GM12878 (cell line): ENCODE data around the gene MND1. TPM values are rescaled to one million over a fixed set of nuclear protein-coding genes. Genes with fewer than 3 reads are reported as not detected.

Experiments
- BACH1 ChIP-seq: fragments of 450-650 bp; IDR thresholded peaks from 2 replicates; pipeline ENCODE4 v1.6.1; 2017; ENCODE audit warnings: mild to moderate bottlenecking, borderline replicate concordance
- CBFB ChIP-seq: IDR thresholded peaks from 2 replicates; pipeline ENCODE4 v1.6.1; 2016; ENCODE audit warnings: antibody characterized with exemption, low read depth
- CEBPB ChIP-seq, 2 experiments: fragments of 150-350 bp in 1 of 2; IDR thresholded peaks; 2 replicates each; pipeline ENCODE4 v1.6.1; 2012 to 2014; ENCODE audit warnings: low read depth in 2 of 2, low read length in 2 of 2, borderline replicate concordance in 1 of 2, inconsistent platforms in 1 of 2
- CHD2 ChIP-seq: IDR thresholded peaks from 2 replicates; pipeline ENCODE4 v1.6.1; 2011; ENCODE audit warnings: low read depth, low read length, improper control_type of control experiment, borderline replicate concordance
- EED ChIP-seq: sonication (generic); IDR thresholded peaks from 2 replicates; pipeline ENCODE4 v1.6.1; 2016; ENCODE audit warnings: antibody characterized with exemption, low read depth
- EGR1 ChIP-seq, 2 experiments: IDR thresholded peaks; 1 replicate in 1 of 2; 2 replicates in 1 of 2; pipeline ENCODE4 v1.6.1; 2011 to 2012; ENCODE audit warnings: low read depth in 2 of 2, low read length in 2 of 2, borderline replicate concordance in 1 of 2, mild to moderate bottlenecking in 1 of 2, moderate library complexity in 1 of 2
- ETV6 ChIP-seq, 2 experiments: fragments of 450-650 bp in 1 of 2; IDR thresholded peaks in 1 of 2; conservative IDR thresholded peaks in 1 of 2; 2 replicates each; pipeline ENCODE4 v1.6.1; 2014; ENCODE audit warnings: antibody characterized with exemption in 1 of 2, borderline replicate concordance in 1 of 2, low read depth in 1 of 2, mild to moderate bottlenecking in 1 of 2, moderate library complexity in 1 of 2
- FOXK2 ChIP-seq: fragments of 450-650 bp; IDR thresholded peaks from 2 replicates; pipeline ENCODE4 v1.6.1; 2017; ENCODE audit warnings: mild to moderate bottlenecking, moderate library complexity
- IKZF1 ChIP-seq: fragments of 450-650 bp; conservative IDR thresholded peaks from 2 replicates; pipeline ENCODE4 v1.6.1; 2017; ENCODE audit warnings: antibody characterized with exemption, mild to moderate bottlenecking
- IRF4 ChIP-seq: IDR thresholded peaks from 2 replicates; pipeline ENCODE4 v1.6.1; 2011; ENCODE audit warnings: low read depth, low read length
- MEF2A ChIP-seq: IDR thresholded peaks from 2 replicates; pipeline ENCODE4 v1.6.1; 2011; ENCODE audit warnings: low read depth, mild to moderate bottlenecking, low read length, moderate library complexity; ENCODE audit not compliant: insufficient read depth
- MEF2B ChIP-seq: fragments of 450-650 bp; IDR thresholded peaks from 2 replicates; pipeline ENCODE4 v1.6.1; 2018; ENCODE audit warnings: mild to moderate bottlenecking, moderate library complexity; ENCODE audit not compliant: partially characterized antibody, poor library complexity, severe bottlenecking
- NFXL1 ChIP-seq: fragments of 450-650 bp; IDR thresholded peaks from 2 replicates; pipeline ENCODE4 v1.6.1; 2017; ENCODE audit warnings: antibody characterized with exemption, mild to moderate bottlenecking, borderline replicate concordance
- NR2C1 ChIP-seq: fragments of 450-650 bp; IDR thresholded peaks from 2 replicates; pipeline ENCODE4 v1.6.1; 2017; ENCODE audit warnings: antibody characterized with exemption, mild to moderate bottlenecking, moderate library complexity
- PAX8 ChIP-seq: fragments of 450-650 bp; IDR thresholded peaks from 2 replicates; pipeline ENCODE4 v1.6.1; 2017; ENCODE audit warnings: mild to moderate bottlenecking, moderate library complexity
- RAD21 ChIP-seq: IDR thresholded peaks from 2 replicates; pipeline ENCODE4 v1.6.1; 2011; ENCODE audit warnings: mild to moderate bottlenecking, low read depth, low read length, moderate library complexity; ENCODE audit not compliant: insufficient read depth
- RBBP5 ChIP-seq: fragments of 200-600 bp; sonication (generic); conservative IDR thresholded peaks from 2 replicates; pipeline ENCODE4 v1.6.1; 2016
- RCOR1 ChIP-seq: conservative IDR thresholded peaks from 2 replicates; pipeline ENCODE4 v1.6.1; 2012; ENCODE audit warnings: low read depth, low read length, improper control_type of control experiment
- SUZ12 ChIP-seq: fragments of 200-600 bp; sonication (generic); IDR thresholded peaks from one replicate; pipeline ENCODE4 v1.6.1; 2018; ENCODE audit warnings: antibody characterized with exemption, mild to moderate bottlenecking; ENCODE audit not compliant: unreplicated experiment
- TAF1 ChIP-seq: IDR thresholded peaks from 2 replicates; pipeline ENCODE4 v1.6.1; 2011; ENCODE audit warnings: mild to moderate bottlenecking, low read depth, low read length, borderline replicate concordance
- WRNIP1 ChIP-seq: IDR thresholded peaks from 2 replicates; pipeline ENCODE4 v1.6.1; 2011; ENCODE audit warnings: low read depth, low read length, improper control_type of control experiment, borderline replicate concordance
- ZBED1 ChIP-seq: IDR thresholded peaks from 2 replicates; pipeline ENCODE4 v1.6.1; 2016; ENCODE audit warnings: borderline replicate concordance
- ZNF207 ChIP-seq: fragments of 450-650 bp; IDR thresholded peaks from 2 replicates; pipeline ENCODE4 v1.6.1; 2014; ENCODE audit warnings: antibody characterized with exemption, mild to moderate bottlenecking, borderline replicate concordance
- polyA plus RNA-seq, 11 experiments: library from polyadenylated mRNA; depleted of rRNA in 4 of 11; unstranded in 6 of 11; stranded (reverse) in 5 of 11; fragments of >200 nt; fragmentation: Nextera tagmentation in 4 of 11; fragmentation: Illumina TruSeq in 1 of 11; extraction: Ambion mirVana in 4 of 11; extraction: Trizol in 1 of 11; gene quantifications; 1 replicate in 1 of 11; 2 replicates in 10 of 11; pipeline versions ENCODE4 v1.2.1 to v1.2.3, GENCODE V29; 2011 to 2016; ENCODE audit warnings: inconsistent platforms in 2 of 11, missing spikeins in 2 of 11, low read depth in 1 of 11
- total RNA-seq, 4 experiments: library from RNA; depleted of rRNA in 3 of 4; stranded (reverse); fragments of >200 nt in 3 of 4; fragmentation: Illumina TruSeq in 1 of 4; extraction: Trizol in 1 of 4; gene quantifications; 2 replicates each; pipeline versions ENCODE4 v1.2.1 to v1.2.3, GENCODE V29; 2013 to 2021
- TF ChIP-seq, protein P1 (sequence below): IDR thresholded peaks from 2 replicates; pipeline ENCODE4 v1.6.1; 2011; ENCODE audit warnings: low read depth, low read length, improper control_type of control experiment, borderline replicate concordance
- TF ChIP-seq, protein P2 (sequence below): IDR thresholded peaks from 2 replicates; pipeline ENCODE4 v1.6.1; 2011; ENCODE audit warnings: low read depth, mild to moderate bottlenecking, low read length, moderate library complexity, borderline replicate concordance; ENCODE audit errors: extremely low read depth
- TF ChIP-seq, protein P3 (sequence below): IDR thresholded peaks from 2 replicates; pipeline ENCODE4 v1.6.1; 2012; ENCODE audit warnings: low read depth, low read length, improper control_type of control experiment
- TF ChIP-seq, protein P4 (sequence below): IDR thresholded peaks from 2 replicates; pipeline ENCODE4 v1.6.1; 2011; ENCODE audit warnings: borderline replicate concordance, low read depth, mild to moderate bottlenecking, moderate library complexity, mixed read lengths, low read length; ENCODE audit not compliant: insufficient read depth; ENCODE audit errors: extremely low read length

MND1 gene
- total and polyA plus RNA-seq, 10 of the 15 experiments (the other 5 are each of a cell fraction or from before 2014, with no cell fraction given) = 17.7 to 58.1 (median 47.3) TPM

DNA sequence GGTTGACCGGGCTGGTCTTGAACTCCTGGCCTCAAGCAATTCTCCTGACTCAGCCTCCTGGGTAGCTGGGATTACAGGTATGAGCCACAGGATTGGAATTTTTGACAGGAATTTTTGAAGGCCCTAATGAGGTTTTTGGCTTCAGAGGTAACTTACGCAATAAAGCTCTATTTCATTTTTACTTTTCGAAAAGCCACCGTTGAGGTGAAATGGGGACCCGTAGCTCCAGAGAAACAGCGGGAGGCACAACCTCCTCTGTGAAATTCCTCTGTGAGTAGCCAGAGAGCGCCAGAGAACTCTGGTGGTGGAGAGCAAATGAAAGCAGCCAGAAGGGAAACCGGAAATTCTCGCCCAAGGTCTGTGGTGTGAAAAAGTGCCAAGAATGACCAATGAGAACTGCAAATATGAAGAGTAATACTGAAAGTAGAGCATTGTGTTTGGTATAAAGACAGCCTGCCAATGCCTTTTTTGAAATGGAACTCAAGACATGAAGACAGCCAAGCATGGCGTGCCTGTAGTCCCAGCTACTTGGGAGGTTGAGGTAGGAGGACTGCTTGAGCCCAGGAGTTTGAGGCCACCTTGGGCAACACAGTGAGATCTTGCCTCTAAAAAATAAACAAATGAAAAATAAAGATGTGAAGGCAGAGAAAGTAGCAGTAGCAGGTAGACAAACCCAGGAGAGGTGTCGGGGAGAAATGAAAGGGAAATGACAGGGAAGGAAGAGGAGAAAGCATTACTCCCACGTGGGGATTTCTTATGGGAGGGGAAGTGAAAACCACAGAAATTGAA is 88.7 kb downstream of the MND1 start (continued):
- peak; percentile 85 for TF ChIP-seq EED
- TF ChIP-seq, protein P1, sequence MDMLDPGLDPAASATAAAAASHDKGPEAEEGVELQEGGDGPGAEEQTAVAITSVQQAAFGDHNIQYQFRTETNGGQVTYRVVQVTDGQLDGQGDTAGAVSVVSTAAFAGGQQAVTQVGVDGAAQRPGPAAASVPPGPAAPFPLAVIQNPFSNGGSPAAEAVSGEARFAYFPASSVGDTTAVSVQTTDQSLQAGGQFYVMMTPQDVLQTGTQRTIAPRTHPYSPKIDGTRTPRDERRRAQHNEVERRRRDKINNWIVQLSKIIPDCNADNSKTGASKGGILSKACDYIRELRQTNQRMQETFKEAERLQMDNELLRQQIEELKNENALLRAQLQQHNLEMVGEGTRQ = no peak; the same call in 1 of the 2 replicates
- 0 out of 2 replicates have a peak, but pooled peaks have one; percentile 16 for TF ChIP-seq BACH1
- TF ChIP-seq MEF2B = peak; percentile 78
- TF ChIP-seq CEBPB (IDR thresholded peaks at IDR 0.05; ENCODE audit: borderline replicate concordance in 1 of 2, low read depth in 2 of 2, low read length in 2 of 2) = peak in 1 of 2 experiments; percentile 72; a peak in 1 of 4 replicates
- TF ChIP-seq NR2C1 = no peak
- TF ChIP-seq CHD2 = 0 out of 2 replicates have a peak, but pooled peaks have one; percentile 29
- TF ChIP-seq CBFB = peak; percentile 44
- TF ChIP-seq ZNF207 = peak; percentile 83
- TF ChIP-seq RBBP5 = no peak
- TF ChIP-seq, protein P2, sequence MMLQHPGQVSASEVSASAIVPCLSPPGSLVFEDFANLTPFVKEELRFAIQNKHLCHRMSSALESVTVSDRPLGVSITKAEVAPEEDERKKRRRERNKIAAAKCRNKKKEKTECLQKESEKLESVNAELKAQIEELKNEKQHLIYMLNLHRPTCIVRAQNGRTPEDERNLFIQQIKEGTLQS = no peak
- TF ChIP-seq IRF4 = peak; percentile 97
- no peak for TF ChIP-seq FOXK2
- no peak for TF ChIP-seq PAX8
- TF ChIP-seq, protein P3, sequence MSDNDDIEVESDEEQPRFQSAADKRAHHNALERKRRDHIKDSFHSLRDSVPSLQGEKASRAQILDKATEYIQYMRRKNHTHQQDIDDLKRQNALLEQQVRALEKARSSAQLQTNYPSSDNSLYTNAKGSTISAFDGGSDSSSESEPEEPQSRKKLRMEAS = peak; percentile 68
- peak; percentile 91 for TF ChIP-seq MEF2A
- TF ChIP-seq ZBED1 = peak; percentile 83
- peak; percentile 99 for TF ChIP-seq RAD21
- TF ChIP-seq TAF1 = 0 out of 2 replicates have a peak, but pooled peaks have one; percentile 30
- TF ChIP-seq, protein P4, sequence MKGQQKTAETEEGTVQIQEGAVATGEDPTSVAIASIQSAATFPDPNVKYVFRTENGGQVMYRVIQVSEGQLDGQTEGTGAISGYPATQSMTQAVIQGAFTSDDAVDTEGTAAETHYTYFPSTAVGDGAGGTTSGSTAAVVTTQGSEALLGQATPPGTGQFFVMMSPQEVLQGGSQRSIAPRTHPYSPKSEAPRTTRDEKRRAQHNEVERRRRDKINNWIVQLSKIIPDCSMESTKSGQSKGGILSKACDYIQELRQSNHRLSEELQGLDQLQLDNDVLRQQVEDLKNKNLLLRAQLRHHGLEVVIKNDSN = no peak
- TF ChIP-seq ETV6 (conservative IDR thresholded peaks at IDR 0.05 in 1 of 2, IDR thresholded peaks at IDR 0.05 in 1 of 2; ENCODE audit: borderline replicate concordance in 1 of 2, low read depth in 1 of 2) = peak; percentile 23 to 98; a peak in 2 of 4 replicates
- peak in 1 of 2 experiments; percentile 76; a peak in 2 of 3 replicates for TF ChIP-seq EGR1 (IDR thresholded peaks at IDR 0.05; ENCODE audit: borderline replicate concordance in 1 of 2, low read depth in 2 of 2, low read length in 2 of 2)
- no peak for TF ChIP-seq NFXL1
- no peak for TF ChIP-seq SUZ12
- peak; percentile 88; the same call in 1 of the 2 replicates for TF ChIP-seq RCOR1
- TF ChIP-seq WRNIP1 = no peak
- peak; percentile 96 for TF ChIP-seq IKZF1
